Right lobe of liver (tissue), 6 donors: ENCODE data around the gene RIPK4. TPM values are rescaled to one million over a fixed set of nuclear protein-coding genes. Genes with fewer than 3 reads are reported as not detected.

Experiments used
- ATAC-seq, 4 donors: fragments of 200-7000 bp; cut with Tn5 transposase; one replicate each; pipeline ENCODE4 v1.9.1; 2020; ENCODE audit warnings: mild to moderate bottlenecking in 4 of 4, moderate library complexity in 4 of 4
- DNase-seq, 3 donors: peaks; one replicate each; pipeline ENCODE4 v3.0.0-alpha.2; 2020
- H3K27ac ChIP-seq, 3 donors: fragments of 200-600 bp; one replicate each; pipeline ENCODE4 v1.8.0; 2022
- H3K27me3 ChIP-seq, 2 donors: fragments of 200-600 bp; one replicate each; pipeline ENCODE4 v1.8.0; 2022
- H3K36me3 ChIP-seq, 4 donors: fragments of 200-600 bp; sonication (generic) in 1 of 4; one replicate each; pipeline versions ENCODE4 v1.5.1 to v1.8.0; 2017 to 2022; ENCODE audit warnings: control low read depth in 1 of 4
- H3K4me1 ChIP-seq, 4 donors: fragments of 200-600 bp; sonication (generic) in 1 of 4; one replicate each; pipeline versions ENCODE4 v1.5.1 to v1.8.0; 2017 to 2022; ENCODE audit warnings: control low read depth in 1 of 4
- H3K4me3 ChIP-seq, 3 donors: fragments of 200-600 bp; one replicate each; pipeline ENCODE4 v1.8.0; 2022
- H3K9me3 ChIP-seq, 4 donors: fragments of 200-600 bp; sonication (generic) in 1 of 4; one replicate each; pipeline versions ENCODE4 v1.5.1 to v1.8.0; 2017 to 2022; ENCODE audit warnings: control low read depth in 1 of 4
- POLR2A ChIP-seq: fragments of 450-650 bp; IDR thresholded peaks from one replicate; pipeline ENCODE4 v1.6.1; 2017; ENCODE audit warnings: antibody characterized with exemption, mild to moderate bottlenecking
- WGBS: methylation state at CpG from one replicate; pipeline ENCODE4 v1.1.6; 2018; ENCODE audit warnings: low coverage, low lambda C conversion rate; ENCODE audit not compliant: insufficient coverage; ENCODE audit errors: missing lambda C conversion rate; 5-methylcytosine and 5-hydroxymethylcytosine counted together
- intact Hi-C, 2 donors: fragments of 100-400 bp; cut with DNase I; formaldehyde crosslinking; loops; one replicate each; pipeline versions ENCODE4 v1.11.2 to v1.14.1; 2022
- total RNA-seq, 6 experiments: library from RNA; depleted of rRNA in 2 of 6; stranded (reverse); fragments of >200 nt in 2 of 6; fragmentation: NEBNext Ultra II Directional in 3 of 6; extraction: Animal tissue kit (Norgen Biotek cat#: 25700) in 3 of 6; gene quantifications; one replicate each; pipeline versions ENCODE4 v1.1.0 to v1.2.4, GENCODE V29; 2016 to 2023
- TF ChIP-seq, protein P1 (sequence below), 4 donors: fragments of 200-600 bp in 3 of 4; fragments of 450-650 bp in 1 of 4; IDR thresholded peaks; one replicate each; pipeline versions ENCODE4 v1.5.1 to v1.8.0; 2016 to 2022; ENCODE audit warnings: antibody characterized with exemption in 4 of 4, mild to moderate bottlenecking in 2 of 4
- donor health status: DM: no; HTN: yes; CAD: no.
- donor health status: DM: no; HTN: no; CAD: no.
- donor health status: DM: no; HTN: no; CAD: no.
- donor health status: DM: no; HTN: yes; CAD: no.
- donor health status: DM: no; HTN: yes; CAD: no.

RIPK4 gene
- total RNA-seq, 6 experiments from 2014 or later = 6.7 to 18.7 (median 12.7) TPM

DNA sequence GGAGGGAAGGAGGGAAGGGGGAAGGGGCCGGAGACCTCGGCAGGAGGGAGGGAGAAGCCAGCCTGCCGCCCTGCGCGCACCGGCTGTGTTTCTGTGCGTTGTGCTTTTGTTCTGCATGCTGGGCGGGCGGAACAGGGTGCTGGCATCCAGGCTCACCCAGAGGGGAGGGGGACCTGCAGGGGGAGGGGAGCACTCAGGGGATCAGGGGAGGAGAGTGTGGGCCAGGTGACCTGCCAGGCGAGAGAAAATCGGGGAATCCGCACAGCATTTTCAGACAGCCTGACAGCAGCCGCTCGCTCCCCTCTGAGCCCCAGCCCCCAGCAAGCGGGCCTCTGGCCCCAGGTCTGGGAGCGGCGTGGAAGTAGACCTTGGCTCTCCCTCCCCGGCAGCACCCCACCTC lies 54.7 kb downstream of the RIPK4 start:
- 64% methylated on average over 12 of the region's 18 CpGs for WGBS
- Histone ChIP-seq H3K9me3 (no peaks in the 10 kb centered on the region), H3K4me1 (peaks cover 0 to 26% (median 4%) of the 10 kb centered on the region in 4 donors), H3K27me3 (no peaks in the 10 kb centered on the region), H3K4me3 (no peak overlapping the region), H3K36me3 (no peaks in the 10 kb centered on the region), H3K27ac (no peak overlapping the region)
- intact Hi-C loops = no loop called here
- DNase-seq (peak in 1 of 3 donors; percentile 45), ATAC-seq (no peak)
- TF ChIP-seq, protein P1, sequence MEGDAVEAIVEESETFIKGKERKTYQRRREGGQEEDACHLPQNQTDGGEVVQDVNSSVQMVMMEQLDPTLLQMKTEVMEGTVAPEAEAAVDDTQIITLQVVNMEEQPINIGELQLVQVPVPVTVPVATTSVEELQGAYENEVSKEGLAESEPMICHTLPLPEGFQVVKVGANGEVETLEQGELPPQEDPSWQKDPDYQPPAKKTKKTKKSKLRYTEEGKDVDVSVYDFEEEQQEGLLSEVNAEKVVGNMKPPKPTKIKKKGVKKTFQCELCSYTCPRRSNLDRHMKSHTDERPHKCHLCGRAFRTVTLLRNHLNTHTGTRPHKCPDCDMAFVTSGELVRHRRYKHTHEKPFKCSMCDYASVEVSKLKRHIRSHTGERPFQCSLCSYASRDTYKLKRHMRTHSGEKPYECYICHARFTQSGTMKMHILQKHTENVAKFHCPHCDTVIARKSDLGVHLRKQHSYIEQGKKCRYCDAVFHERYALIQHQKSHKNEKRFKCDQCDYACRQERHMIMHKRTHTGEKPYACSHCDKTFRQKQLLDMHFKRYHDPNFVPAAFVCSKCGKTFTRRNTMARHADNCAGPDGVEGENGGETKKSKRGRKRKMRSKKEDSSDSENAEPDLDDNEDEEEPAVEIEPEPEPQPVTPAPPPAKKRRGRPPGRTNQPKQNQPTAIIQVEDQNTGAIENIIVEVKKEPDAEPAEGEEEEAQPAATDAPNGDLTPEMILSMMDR (IDR thresholded peaks at IDR 0.05) = no peak
- no peak for TF ChIP-seq POLR2A

DNA sequence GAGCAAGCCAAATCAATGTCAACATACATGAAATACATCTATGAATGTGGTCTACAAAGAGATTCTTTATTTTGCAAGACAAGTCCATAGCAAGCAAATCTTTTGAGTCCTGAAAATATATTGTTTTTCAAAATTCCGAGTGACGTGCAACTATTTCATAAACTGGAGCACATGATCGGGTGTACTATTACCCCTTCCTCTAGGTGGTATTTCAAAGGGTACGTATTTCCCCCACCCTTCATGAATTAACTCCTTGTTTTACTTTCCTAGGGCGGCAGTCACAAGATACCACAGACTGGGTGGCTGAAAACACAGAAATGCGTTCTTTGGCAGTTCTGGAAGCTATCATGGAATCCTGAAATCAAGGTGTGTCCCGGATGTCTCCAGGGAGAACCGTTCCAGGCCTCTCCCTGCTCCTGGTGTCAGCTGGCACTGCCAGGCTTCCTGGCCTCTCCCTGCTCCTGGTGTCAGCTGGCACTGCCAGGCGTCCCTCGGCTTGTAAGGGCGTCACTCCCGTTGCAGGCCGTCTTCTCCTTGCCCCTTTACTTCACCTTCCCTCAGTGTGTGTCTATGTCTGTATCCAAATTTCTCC lies 55.3 kb downstream of the RIPK4 start:
- DNase-seq (no peak), ATAC-seq (no peak)
- Histone ChIP-seq H3K4me1 (peaks cover 0 to 25% (median 5%) of the 10 kb centered on the region in 4 donors), H3K27ac (no peak overlapping the region), H3K27me3 (no peaks in the 10 kb centered on the region), H3K9me3 (no peaks in the 10 kb centered on the region), H3K4me3 (no peak overlapping the region), H3K36me3 (no peaks in the 10 kb centered on the region)
- intact Hi-C loops = no loop called here
- WGBS = 69% methylated on average over 8 of the region's 13 CpGs
- TF ChIP-seq, protein P1 (IDR thresholded peaks at IDR 0.05) = no peak
- no peak for TF ChIP-seq POLR2A

DNA sequence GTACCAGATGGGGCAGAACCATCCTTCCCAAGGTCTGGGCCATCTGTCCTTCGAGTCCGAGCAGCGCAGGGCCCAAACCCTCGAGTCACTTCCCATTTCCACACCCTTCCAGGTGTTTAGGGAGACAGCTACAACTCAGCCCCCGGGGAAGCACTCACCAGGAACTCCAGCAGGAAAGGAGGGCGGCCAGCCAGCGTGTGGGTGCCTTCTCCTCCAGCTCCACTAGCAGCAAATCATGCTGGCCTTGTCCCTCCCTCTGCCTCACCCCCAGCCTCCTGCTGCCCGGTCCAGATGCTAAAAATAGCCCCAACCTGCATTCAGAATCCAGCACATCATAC lies 56.1 kb downstream of the RIPK4 start:
- ATAC-seq (no peak), DNase-seq (no peak)
- Histone ChIP-seq H3K4me1 (peaks cover 0 to 18% (median 4%) of the 10 kb centered on the region in 4 donors), H3K27me3 (no peaks in the 10 kb centered on the region), H3K36me3 (no peaks in the 10 kb centered on the region), H3K27ac (peak overlapping the region in 1 of 3 donors; percentile 10), H3K4me3 (no peak overlapping the region), H3K9me3 (no peaks in the 10 kb centered on the region)
- no CpG with 5 or more reads among the region's 8 CpGs for WGBS
- TF ChIP-seq, protein P1 (IDR thresholded peaks at IDR 0.05) = no peak
- TF ChIP-seq POLR2A = no peak
- intact Hi-C loops = no loop called here

DNA sequence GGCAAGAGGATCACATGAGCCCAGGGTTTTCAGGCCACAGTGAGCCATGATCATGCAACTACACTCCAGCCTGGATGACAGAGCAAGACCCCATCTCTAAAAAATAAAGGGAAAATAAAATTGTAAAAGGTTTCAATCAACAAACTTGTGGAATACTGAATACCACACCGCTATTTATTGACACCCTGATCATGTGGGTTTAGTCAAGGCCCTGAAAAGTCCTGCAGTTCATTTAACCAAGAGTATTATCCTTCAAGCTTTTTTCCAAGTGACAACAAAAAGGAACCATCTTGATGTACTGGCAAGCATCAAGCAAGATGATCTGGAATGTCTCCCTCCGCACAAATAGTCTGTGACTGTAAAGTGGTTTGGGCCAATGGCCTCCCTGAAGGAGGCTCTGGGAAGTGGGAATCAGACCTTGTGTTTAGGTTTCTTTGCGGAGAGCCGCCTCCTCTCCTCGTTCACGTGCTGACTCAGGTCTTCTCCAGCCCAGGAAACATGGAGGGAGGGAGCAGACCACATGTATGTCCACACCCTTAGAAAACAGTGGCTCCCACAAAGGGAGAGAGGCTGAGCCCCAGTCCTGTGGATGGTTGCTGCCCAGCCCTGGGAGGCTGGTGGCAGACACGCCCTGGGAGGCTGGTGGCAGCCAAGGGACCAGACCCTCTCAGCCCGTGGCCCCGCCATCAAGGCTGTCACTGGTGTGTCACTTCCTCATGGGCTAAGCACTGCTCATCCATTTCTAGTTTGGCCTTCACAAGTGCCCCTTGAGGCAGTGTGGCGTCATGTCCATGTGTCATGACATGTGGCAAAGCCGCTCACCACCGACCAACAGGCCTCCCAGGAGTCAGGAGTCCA lies 56.7 kb downstream of the RIPK4 start:
- H3K9me3 ChIP-seq = no peaks in the 10 kb centered on the region
- peaks cover 0 to 12% (median 4%) of the 10 kb centered on the region in 4 donors for H3K4me1 ChIP-seq
- no peaks in the 10 kb centered on the region for H3K36me3 ChIP-seq
- WGBS = 93% methylated on average over 4 of the region's 12 CpGs
- no peaks in the 10 kb centered on the region for H3K27me3 ChIP-seq
- H3K27ac ChIP-seq = no peak overlapping the region
- no peak overlapping the region for H3K4me3 ChIP-seq
- DNase-seq (no peak), ATAC-seq (no peak)
- intact Hi-C loops = no loop called here
- no peak for TF ChIP-seq POLR2A
- TF ChIP-seq, protein P1 (IDR thresholded peaks at IDR 0.05) = no peak
